Brain pericyte (primary cell): ENCODE data around the gene PPM1D.
"Not testable (repeated sequence)": the region's sequence is repeated elsewhere in the genome, so short reads cannot be mapped to it uniquely, and the experiment has no call there.

Experiments
- DNase-seq: peaks from one replicate; pipeline ENCODE4 v3.0.0-alpha.2; 2012; ENCODE audit warnings: low read depth, low spot score

The PPM1D gene

DNA sequence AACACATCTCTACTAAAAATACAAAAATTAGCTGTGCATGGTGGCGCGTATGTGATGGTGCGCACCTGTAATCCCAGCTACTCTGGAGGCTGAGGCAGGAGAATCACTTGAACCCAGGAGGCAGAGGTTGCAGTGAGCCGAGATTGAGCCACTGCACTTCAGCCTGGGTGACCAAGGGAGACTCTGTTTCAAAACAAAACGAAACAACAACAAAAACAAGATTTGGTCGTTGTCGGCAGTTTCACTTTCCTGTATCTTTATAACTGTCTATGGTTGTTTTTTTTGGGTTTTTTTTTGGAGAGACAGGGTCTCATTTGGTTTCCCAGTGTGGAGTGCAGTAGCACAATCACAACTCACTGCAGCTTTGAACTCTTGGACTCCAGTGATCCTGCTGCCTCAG, 68.7 kb downstream of the PPM1D start:
- DNase-seq: not testable (repeated sequence)

DNA sequence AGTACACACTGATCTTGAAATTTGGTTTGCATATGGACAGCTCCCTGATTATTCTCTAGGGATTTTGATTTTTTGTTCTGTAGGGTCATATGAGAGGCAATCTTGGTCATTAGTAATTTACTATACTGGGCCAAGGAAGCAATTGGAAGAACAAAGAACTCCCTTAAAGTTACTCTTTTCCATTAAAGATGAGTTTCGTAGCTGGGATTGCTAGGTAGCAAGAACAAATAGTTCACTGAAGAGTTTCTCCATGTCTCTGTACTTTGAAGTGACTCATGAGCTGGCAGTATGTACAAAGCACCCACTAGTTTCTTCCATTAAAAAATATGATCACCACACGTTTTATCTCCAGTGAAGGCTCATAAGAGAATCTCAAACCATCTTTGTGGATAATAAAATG, 71.5 kb downstream of the PPM1D start:
- DNase-seq: no peak

DNA sequence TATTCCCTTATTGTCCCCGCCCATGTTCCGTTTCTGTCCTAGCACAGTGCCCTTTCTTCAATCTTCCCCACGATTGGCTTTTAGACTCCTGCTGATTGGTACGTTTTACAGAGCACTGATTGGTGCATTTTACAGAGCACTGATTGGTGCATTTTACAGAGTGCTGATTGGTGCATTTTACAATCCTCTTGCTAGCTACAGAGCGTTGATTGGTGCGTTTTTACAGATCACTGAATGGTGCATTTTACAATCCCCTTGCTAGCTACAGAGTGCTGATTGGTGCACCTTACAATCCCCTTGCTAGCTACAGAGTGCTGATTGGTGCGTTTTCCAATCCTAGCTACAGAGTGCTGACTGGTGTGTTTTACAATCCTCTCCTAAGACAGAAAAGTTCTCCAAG, 74.6 kb downstream of the PPM1D start:
- not testable (repeated sequence) for DNase-seq

DNA sequence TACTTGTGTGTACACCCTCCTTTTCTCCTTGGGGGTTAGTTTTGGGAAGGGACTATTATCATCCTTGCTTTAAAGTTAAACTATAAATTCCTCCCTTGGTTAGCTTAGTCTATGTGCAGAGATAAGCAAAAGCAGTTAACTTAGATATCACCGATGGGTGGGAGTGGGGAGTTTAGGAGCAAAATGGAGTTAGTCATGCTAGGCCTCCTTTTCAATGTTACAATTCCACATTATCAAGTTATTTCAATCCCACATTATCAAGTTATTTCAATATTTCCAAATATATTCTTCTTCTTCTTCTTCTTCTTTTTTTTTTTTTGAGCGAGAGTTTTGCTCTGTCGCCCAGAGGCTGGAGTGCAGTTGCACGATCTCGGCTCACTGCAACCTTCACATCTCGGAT, 76.0 kb downstream of the PPM1D start:
- DNase-seq: no peak

DNA sequence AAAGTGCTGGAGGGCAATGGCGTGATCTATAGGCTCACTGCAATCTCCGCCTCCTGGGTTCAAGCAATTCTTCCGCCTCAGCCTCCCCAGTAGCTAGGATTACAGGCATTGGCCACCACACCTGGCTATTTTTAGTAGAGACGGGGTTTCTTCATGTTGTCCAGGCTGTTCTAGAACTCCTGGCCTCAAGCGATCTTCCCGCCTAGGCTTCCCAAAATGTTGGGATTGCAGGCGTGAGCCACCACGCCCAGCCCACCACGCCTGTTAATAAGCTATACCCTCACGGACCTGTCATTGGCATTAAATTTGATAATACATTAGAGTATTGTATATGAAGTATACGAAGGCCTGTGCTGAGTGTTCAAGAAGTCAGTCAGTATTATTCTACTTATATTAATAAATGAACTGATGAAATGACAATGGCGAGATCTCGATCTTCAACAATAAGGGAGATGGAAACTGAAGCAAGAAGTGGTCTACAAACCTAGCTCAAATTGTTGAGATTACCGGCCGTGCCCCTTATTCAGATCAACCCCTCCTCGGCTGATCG, 76.8 kb downstream of the PPM1D start:
- no peak for DNase-seq

DNA sequence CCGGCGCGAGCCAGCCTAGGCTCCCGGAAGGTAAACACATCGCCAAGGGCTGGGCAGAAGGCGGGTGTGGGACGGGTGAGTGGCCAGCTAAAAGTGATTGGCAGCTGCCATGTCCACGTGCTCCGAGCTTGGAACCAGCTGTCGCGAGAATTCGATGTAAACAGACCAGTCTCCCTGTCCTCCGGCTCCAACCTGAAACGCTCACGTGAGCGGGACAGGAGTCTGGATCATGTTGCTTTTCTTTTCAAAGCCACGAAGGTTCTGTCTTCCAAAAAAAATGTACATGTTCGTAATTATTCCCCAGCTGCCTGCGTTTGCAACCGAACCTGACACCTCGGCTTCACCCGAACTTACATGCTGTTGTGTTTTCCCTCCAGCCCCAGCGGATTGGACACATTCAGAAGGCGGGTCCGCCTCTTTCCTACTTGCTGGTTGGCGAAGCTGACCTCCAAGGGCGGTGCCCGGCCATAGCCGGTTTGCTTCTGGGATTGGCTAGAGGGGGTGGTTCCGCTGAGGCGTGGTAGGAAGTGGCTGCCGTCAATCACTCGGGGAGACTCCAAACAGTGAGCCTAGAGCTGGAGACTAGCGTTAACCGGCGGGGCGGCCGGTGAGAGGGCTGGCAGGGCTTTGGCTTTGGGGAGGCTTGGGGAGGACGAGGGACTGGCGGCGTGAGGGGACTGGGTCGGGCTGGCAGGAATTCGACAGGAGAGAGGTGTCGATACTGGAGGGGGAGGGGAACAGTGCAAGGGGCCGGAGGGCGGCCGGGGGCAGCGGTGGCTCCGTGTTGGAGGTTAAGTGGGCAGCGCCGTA, 77.5 kb downstream of the PPM1D start, which contains the start of gene BCAS3:
TSS of gene BCAS3 (plus strand) at position 544 of the 810 bp plus-strand sequence.
- DNase-seq: peak; percentile 97

DNA sequence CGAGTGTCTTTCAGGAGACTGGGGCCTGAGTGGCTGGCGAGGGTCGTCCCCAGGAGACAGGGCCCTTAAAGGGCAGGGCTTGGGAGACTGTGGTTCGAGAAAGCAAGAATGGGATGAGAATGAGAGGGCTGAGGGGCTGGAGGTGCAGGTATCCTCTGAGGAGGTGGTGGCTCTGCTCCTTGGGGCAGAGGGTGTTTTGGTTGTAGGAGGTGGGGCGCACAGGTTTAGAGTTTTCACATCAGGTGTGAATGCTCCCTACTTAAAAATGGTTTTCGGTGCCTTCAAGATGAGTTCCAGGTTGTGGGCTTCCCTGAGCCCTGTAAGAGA, 78.1 kb downstream of the PPM1D start:
- no peak for DNase-seq

DNA sequence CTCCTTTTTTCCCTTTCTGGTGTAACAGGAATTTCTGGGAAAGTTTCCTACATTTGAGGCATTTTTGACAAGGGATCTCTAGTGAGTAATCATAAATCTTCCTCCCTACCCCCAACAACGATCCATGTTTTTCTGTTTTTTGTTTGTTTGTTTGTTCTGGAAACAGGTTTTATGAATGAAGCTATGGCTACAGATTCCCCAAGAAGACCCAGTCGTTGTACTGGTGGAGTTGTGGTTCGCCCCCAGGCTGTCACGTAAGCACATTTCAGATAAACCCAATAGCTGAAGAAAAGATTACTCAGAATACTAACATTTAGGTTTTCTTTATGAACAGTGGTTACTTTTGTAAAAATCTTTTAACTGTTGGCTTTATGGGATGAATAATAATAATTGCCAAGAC, 79.3 kb downstream of the PPM1D start:
- no peak for DNase-seq

DNA sequence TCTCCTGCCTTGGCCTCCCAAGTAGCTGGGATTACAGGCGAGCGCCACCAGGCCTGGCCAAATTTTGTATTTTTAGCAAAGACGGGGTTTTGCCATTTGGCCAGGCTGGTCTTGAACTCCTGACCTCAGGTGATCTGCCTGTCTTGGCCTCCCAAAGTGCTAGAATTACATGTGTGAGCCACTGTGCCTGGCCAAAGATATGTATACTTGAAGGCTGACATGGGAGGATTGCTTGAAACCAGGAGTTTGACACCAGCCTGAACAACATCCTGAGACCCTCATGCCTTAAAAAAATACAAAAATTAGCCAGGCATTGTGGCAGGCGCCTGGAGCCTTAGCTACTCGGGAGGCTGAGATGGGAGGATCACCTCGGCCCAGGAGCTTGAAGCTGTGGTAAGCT, 80.8 kb downstream of the PPM1D start:
- DNase-seq: no peak

DNA sequence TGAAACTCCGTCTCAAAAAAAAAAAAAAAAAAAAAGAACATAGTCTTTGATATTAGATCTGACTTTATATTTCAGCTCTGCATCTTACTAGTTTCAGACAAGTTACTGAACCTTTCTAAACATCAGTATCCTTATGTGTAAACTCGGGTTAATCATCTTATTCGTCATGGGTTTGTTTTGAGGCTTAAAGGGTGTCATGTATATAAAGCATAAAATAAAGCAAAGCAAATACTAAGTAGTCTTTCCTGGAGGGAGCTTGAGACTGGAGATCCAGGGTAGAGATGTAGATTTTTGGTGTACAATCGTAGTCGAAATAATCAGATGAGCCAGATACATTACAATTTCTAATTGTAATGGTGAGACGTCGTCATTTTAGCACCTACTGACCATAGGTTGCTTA, 85.4 kb downstream of the PPM1D start:
- DNase-seq: no peak

DNA sequence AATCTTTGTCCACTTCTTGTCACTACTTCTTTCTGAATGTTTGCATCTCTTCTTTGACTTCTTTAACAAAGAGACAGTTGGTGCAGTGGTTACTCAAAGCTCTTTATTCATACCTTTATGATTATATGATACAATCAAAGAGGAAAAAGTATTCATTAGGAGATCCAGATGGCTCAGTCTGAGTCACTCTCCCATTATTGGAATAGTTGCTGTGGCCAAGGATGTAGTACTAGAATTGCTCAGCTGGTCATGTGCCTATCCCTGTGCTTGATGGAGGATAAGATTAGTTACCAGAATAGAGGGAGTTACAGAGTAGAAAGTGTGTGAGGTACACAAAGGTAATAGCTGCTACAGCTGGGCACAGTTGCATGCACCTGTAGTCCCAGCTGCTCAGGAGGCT, 96.0 kb downstream of the PPM1D start:
- DNase-seq: no peak

DNA sequence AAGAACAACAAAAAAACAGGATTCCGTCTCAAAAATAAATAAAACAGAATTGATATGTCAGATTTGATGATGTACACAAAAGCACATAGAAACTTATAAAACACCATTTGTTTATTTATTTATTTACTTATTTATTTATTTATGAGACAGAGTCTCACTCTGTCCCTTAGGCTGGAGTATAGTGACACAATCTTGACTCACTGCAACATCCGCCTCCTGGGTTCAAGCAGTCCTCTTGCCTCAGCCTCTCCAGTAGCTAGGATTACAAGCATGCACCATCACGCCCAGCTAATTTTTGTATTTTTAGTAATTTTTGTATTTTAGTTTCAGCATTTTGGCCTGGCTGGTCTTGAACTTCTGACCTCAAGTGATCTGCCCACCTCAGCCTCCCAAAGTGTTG, 99.1 kb downstream of the PPM1D start:
- no peak for DNase-seq

DNA sequence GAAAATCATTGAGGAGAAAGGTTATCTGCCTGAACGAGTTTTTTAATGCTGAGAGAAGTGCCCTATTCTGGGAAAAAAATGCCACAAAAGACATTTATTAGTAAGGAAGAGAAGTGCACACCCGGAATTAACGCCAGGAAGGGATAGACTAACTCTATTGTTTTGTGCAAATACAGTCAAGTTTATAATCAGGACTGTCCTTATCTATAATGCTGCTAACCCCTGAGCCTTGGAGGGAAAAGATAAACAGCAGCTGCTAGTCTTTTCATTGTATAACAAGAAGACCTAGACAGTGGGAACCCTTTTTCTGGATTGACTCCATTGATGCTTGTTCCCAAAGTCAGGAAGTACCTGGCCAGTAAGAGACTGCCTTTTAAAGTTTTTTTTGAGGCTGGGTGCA, 104.2 kb downstream of the PPM1D start:
- no peak for DNase-seq

DNA sequence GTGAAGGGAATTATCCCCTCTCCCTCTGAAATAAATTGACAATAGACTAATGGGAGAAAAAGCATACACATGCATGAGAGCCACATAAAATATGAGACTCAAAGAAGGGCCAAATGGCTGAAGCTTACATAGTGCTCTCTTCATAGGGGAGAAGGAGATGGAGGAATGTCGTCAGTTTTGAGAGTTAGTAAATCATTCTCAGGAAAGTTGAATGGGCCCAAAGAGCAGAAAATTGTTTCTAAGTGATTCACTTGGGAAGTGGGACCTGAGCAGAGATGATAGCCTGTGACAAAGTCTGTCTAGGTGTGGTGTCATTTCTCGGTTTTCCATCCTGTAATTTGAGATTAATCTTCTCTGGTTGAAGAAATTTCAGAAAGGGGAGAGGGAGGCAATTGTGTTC, 112.7 kb downstream of the PPM1D start:
- no peak for DNase-seq

DNA sequence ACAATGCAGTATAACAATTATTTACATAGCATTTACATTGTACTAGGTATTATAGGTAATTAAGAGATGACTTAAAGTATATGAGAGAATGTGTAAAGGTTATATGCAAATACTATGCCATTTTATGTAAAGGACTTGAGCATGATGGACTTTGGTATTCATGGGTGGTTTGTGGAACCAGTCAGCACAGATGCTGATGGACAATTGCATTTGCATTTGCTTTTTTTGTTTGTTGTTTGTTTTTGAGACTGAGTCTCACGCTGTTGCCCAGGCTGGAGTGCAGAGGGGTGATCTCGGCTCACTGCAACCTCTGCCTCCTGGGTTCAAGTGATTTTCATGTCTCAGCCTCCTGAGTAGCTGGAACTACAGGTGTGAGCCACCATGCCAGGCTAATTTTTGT, 113.6 kb downstream of the PPM1D start:
- no peak for DNase-seq
